ENCODE measurements around the gene C17orf75.

The C17orf75 gene

GRCh38 chr17:32302860-32303649, 38.9 kb downstream of the C17orf75 start:
- DNase-seq: no peak

GRCh38 chr17:32302037-32302436, 39.9 kb downstream of the C17orf75 start:
- no peak for DNase-seq

- no peak for DNase-seq
These were observed 42.3 kb downstream of the C17orf75 start for GRCh38 chr17:32299580-32300164.

- DNase-seq: no peak
These were observed 43.0 kb downstream of the C17orf75 start for GRCh38 chr17:32298721-32299579.

GRCh38 chr17:32298298-32298697, 43.7 kb downstream of the C17orf75 start:
- DNase-seq: no peak

- DNase-seq: no peak
These were observed 44.1 kb downstream of the C17orf75 start for GRCh38 chr17:32297860-32298259.

GRCh38 chr17:32297424-32297823, 44.5 kb downstream of the C17orf75 start:
- no peak for DNase-seq

- no peak for DNase-seq
These were observed 49.9 kb downstream of the C17orf75 start for GRCh38 chr17:32292094-32292493.

- no peak for DNase-seq
These were observed 52.4 kb downstream of the C17orf75 start for GRCh38 chr17:32289471-32290070.

- no peak for DNase-seq
These were observed 53.4 kb downstream of the C17orf75 start for GRCh38 chr17:32288615-32289014.

GRCh38 chr17:32287804-32288511, 54.0 kb downstream of the C17orf75 start:
- no peak for DNase-seq

GRCh38 chr17:32286518-32286900, 55.5 kb downstream of the C17orf75 start:
- DNase-seq: no peak

- no peak for DNase-seq
These were observed 56.0 kb downstream of the C17orf75 start for GRCh38 chr17:32285746-32286517.

- DNase-seq: no peak
These were observed 56.7 kb downstream of the C17orf75 start for GRCh38 chr17:32285306-32285705.

- no peak for DNase-seq
These were observed 58.2 kb downstream of the C17orf75 start for GRCh38 chr17:32283745-32284201.

- DNase-seq: no peak
These were observed 60.9 kb downstream of the C17orf75 start for GRCh38 chr17:32281011-32281451.

GRCh38 chr17:32279891-32280716, 61.9 kb downstream of the C17orf75 start:
- no peak for DNase-seq

- DNase-seq: no peak
These were observed 63.2 kb downstream of the C17orf75 start for GRCh38 chr17:32278815-32279214.
